H1 (cell line): Measurements from ENCODE around the gene NKAIN2. TPM values are rescaled to one million over a fixed set of nuclear protein-coding genes. Genes with fewer than 3 reads are reported as not detected.

ENCODE experiments used
- CTCF ChIA-PET: fragments of 300-600 bp; sonication (Branson Sonifier 250); formaldehyde crosslinking; loops from one replicate; lab custom pipeline; 2021; ENCODE audit not compliant: partially characterized antibody; lab: Charles Lee
- POLR2A ChIA-PET: fragments of 300-600 bp; sonication (Branson Sonifier 250); formaldehyde crosslinking; loops from one replicate; lab custom pipeline; 2021; ENCODE audit warnings: inconsistent platforms; ENCODE audit not compliant: partially characterized antibody; lab: Charles Lee
- DNase-seq, 2 experiments: peaks; one replicate each; pipeline versions ENCODE4 v3.0.0 to v3.0.0-alpha.2; 2010 to 2022; ENCODE audit warnings: low spot score in 2 of 2, low read depth in 1 of 2, mixed read lengths in 1 of 2
- FAIRE-seq: peaks from 2 replicates; lab custom pipeline; 2011; peaks lifted over from hg19 to GRCh38; lab: Jason Lieb, UNC
- H2AFZ ChIP-seq: 2 replicates; pipeline ENCODE4 v1.8.1; 2012; ENCODE audit warnings: low read length, inconsistent platforms
- H2AK5ac ChIP-seq: 2 replicates; pipeline ENCODE4 v1.6.1; 2013; ENCODE audit warnings: low read depth, low read length
- H2BK120ac ChIP-seq: replicated peaks from 2 replicates; pipeline ENCODE3; 2013; ENCODE audit warnings: low read depth, low read length, inconsistent platforms
- H2BK12ac ChIP-seq: 2 replicates; pipeline ENCODE4 v1.6.1; 2013; ENCODE audit warnings: low read depth, low read length
- H2BK15ac ChIP-seq: 2 replicates; pipeline ENCODE4 v1.6.1; 2013; ENCODE audit warnings: low read length
- H2BK20ac ChIP-seq: 2 replicates; pipeline ENCODE4 v1.6.1; 2013; ENCODE audit warnings: low read length
- H2BK5ac ChIP-seq: 2 replicates; pipeline ENCODE4 v1.6.1; 2013; ENCODE audit warnings: low read depth, low read length
- H3K14ac ChIP-seq: 2 replicates; pipeline ENCODE4 v1.6.1; 2013; ENCODE audit warnings: inconsistent platforms; ENCODE audit not compliant: insufficient read length
- H3K18ac ChIP-seq: 2 replicates; pipeline ENCODE4 v1.6.1; 2013; ENCODE audit warnings: low read length; ENCODE audit errors: extremely low read depth
- H3K23ac ChIP-seq: 2 replicates; pipeline ENCODE4 v1.6.1; 2013; ENCODE audit warnings: inconsistent platforms; ENCODE audit not compliant: insufficient read length
- H3K23me2 ChIP-seq: 2 replicates; pipeline ENCODE4 v1.6.1; 2013; ENCODE audit warnings: low read depth, low read length
- H3K27ac ChIP-seq: 2 replicates; pipeline ENCODE4 v1.6.1; 2011; ENCODE audit warnings: low read depth, low read length, inconsistent platforms
- H3K27me3 ChIP-seq, 4 experiments: replicated peaks in 1 of 4; 1 replicate in 1 of 4; 2 replicates in 3 of 4; pipeline versions ENCODE4 v1.6.1 to v1.8.1; 2011 to 2013; ENCODE audit warnings: low read length in 3 of 4, mild to moderate bottlenecking in 3 of 4, inconsistent platforms in 2 of 4, mixed read lengths in 2 of 4, moderate library complexity in 1 of 4; ENCODE audit not compliant: control insufficient read depth in 3 of 4, insufficient read depth in 3 of 4; ENCODE audit errors: extremely low read depth in 1 of 4
- H3K36me3 ChIP-seq, 4 experiments: 2 replicates each; pipeline versions ENCODE4 v1.6.1 to v1.8.1; 2011 to 2013; ENCODE audit warnings: mild to moderate bottlenecking in 4 of 4, low read length in 3 of 4, moderate library complexity in 2 of 4, control low read depth in 1 of 4, inconsistent platforms in 1 of 4; ENCODE audit not compliant: insufficient read depth in 4 of 4, control insufficient read depth in 2 of 4
- H3K4ac ChIP-seq: replicated peaks from 2 replicates; pipeline ENCODE3; 2013; ENCODE audit warnings: low read length, low read depth, mixed read lengths, inconsistent platforms; ENCODE audit not compliant: insufficient read length
- H3K4me1 ChIP-seq, 4 experiments: replicated peaks in 1 of 4; 1 replicate in 1 of 4; 2 replicates in 3 of 4; pipeline versions ENCODE4 v1.6.1 to v1.8.1; 2011 to 2013; ENCODE audit warnings: low read length in 3 of 4, inconsistent platforms in 2 of 4, mixed read lengths in 1 of 4; ENCODE audit not compliant: insufficient read depth in 4 of 4, control insufficient read depth in 3 of 4
- H3K4me2 ChIP-seq, 2 experiments: 2 replicates each; pipeline versions ENCODE4 v1.6.1 to v1.8.1; 2011 to 2013; ENCODE audit warnings: low read depth in 2 of 2, low read length in 2 of 2, control low read depth in 1 of 2, inconsistent platforms in 1 of 2, mild to moderate bottlenecking in 1 of 2; ENCODE audit not compliant: insufficient read depth in 1 of 2
- H3K4me3 ChIP-seq, 4 experiments: fragments of 200-600, 300-600 bp in 1 of 4; sonication (generic), shearing (Covaris generic), sonication (Bioruptor Twin) in 1 of 4; 2 replicates each; pipeline versions ENCODE4 v1.5.1 to v1.8.1; 2011 to 2016; ENCODE audit warnings: low read length in 4 of 4, low read depth in 3 of 4, control low read depth in 2 of 4, inconsistent platforms in 2 of 4, mild to moderate bottlenecking in 2 of 4, mixed read lengths in 1 of 4, moderate library complexity in 1 of 4; ENCODE audit not compliant: insufficient read depth in 2 of 4; ENCODE audit errors: extremely low read depth in 1 of 4
- H3K56ac ChIP-seq: replicated peaks from 2 replicates; pipeline ENCODE3; 2013; ENCODE audit warnings: low read depth, mild to moderate bottlenecking, mixed read lengths, low read length, inconsistent platforms; ENCODE audit not compliant: insufficient read length
- H3K79me1 ChIP-seq: 2 replicates; pipeline ENCODE4 v1.6.1; 2013; ENCODE audit warnings: low read depth, low read length, control low read depth
- H3K79me2 ChIP-seq, 2 experiments: 2 replicates each; pipeline versions ENCODE4 v1.6.1 to v1.8.1; 2012 to 2013; ENCODE audit warnings: low read length in 2 of 2, mild to moderate bottlenecking in 2 of 2, inconsistent platforms in 1 of 2; ENCODE audit not compliant: insufficient read depth in 2 of 2, control insufficient read depth in 1 of 2
- H3K9ac ChIP-seq, 4 experiments: replicated peaks in 1 of 4; 1 replicate in 1 of 4; 2 replicates in 3 of 4; pipeline versions ENCODE4 v1.6.1 to v1.8.1; 2011 to 2013; ENCODE audit warnings: low read depth in 3 of 4, low read length in 3 of 4, control low read depth in 2 of 4, mild to moderate bottlenecking in 2 of 4, moderate library complexity in 2 of 4, inconsistent platforms in 1 of 4; ENCODE audit errors: extremely low read depth in 1 of 4
- H3K9me3 ChIP-seq, 2 experiments: 2 replicates each; pipeline versions ENCODE4 v1.6.1 to v1.8.1; 2012 to 2013; ENCODE audit warnings: mild to moderate bottlenecking in 2 of 2, moderate library complexity in 2 of 2, control low read depth in 1 of 2, inconsistent platforms in 1 of 2, low read depth in 1 of 2, low read length in 1 of 2, mixed read lengths in 1 of 2; ENCODE audit not compliant: insufficient read depth in 2 of 2
- H4K20me1 ChIP-seq, 2 experiments: replicated peaks in 1 of 2; 2 replicates each; pipeline versions ENCODE3 to v1.8.1; 2011 to 2013; ENCODE audit warnings: inconsistent platforms in 2 of 2, low read length in 2 of 2, mild to moderate bottlenecking in 1 of 2; ENCODE audit not compliant: insufficient read depth in 2 of 2, control insufficient read depth in 1 of 2
- H4K5ac ChIP-seq: 2 replicates; pipeline ENCODE4 v1.6.1; 2013; ENCODE audit warnings: low read length, low read depth, mixed read lengths, inconsistent platforms; ENCODE audit not compliant: insufficient read length
- H4K8ac ChIP-seq: 2 replicates; pipeline ENCODE4 v1.8.0; 2013; ENCODE audit warnings: mild to moderate bottlenecking, moderate library complexity, low read length, inconsistent platforms; ENCODE audit not compliant: insufficient read depth; ENCODE audit errors: extremely low read depth
- H4K91ac ChIP-seq: replicated peaks from 2 replicates; pipeline ENCODE3; 2013; ENCODE audit warnings: low read length, mixed read lengths, inconsistent platforms; ENCODE audit not compliant: insufficient read length
- CHD1 ChIP-seq: IDR thresholded peaks from 2 replicates; pipeline ENCODE4 v1.6.1; 2012; ENCODE audit warnings: low read depth, low read length, improper control_type of control experiment
- FOSL1 ChIP-seq: IDR thresholded peaks from 2 replicates; pipeline ENCODE4 v1.6.1; 2011; ENCODE audit warnings: mild to moderate bottlenecking, low read depth, low read length, moderate library complexity; ENCODE audit not compliant: insufficient read depth
- PHF8 ChIP-seq: fragments of 200-600 bp; sonication (generic); conservative IDR thresholded peaks from 2 replicates; pipeline ENCODE4 v1.7.1; 2012; ENCODE audit warnings: low read depth, mild to moderate bottlenecking, inconsistent platforms, low read length, moderate library complexity
- TAF1 ChIP-seq: IDR thresholded peaks from 2 replicates; pipeline ENCODE4 v1.6.1; 2011; ENCODE audit warnings: mild to moderate bottlenecking, low read depth, low read length
- WGBS, 2 experiments: shearing (Covaris generic) in 1 of 2; methylation state at CpG; one replicate each; pipeline versions ENCODE4 v1.1.6 to v1.1.7; 2013 to 2015; ENCODE audit warnings: low lambda C conversion rate in 2 of 2, mixed read lengths in 2 of 2, inconsistent platforms in 1 of 2, low coverage in 1 of 2, missing lambda C conversion rate in 1 of 2; ENCODE audit not compliant: insufficient replicate concordance in 2 of 2, insufficient coverage in 1 of 2, insufficient read length in 1 of 2; ENCODE audit errors: extremely low coverage in 1 of 2, missing lambda C conversion rate in 1 of 2; 5-methylcytosine and 5-hydroxymethylcytosine counted together
- polyA plus RNA-seq, 7 experiments: library from polyadenylated mRNA; depleted of rRNA in 3 of 7; stranded (reverse) in 5 of 7; unstranded in 2 of 7; fragments of >200 nt in 5 of 7; fragments of 200-250 nt in 2 of 7; gene quantifications; 1 replicate in 5 of 7; 2 replicates in 1 of 7; 4 replicates in 1 of 7; pipeline versions ENCODE4 v1.2.1 to v1.2.3, GENCODE V29; 2011 to 2013; ENCODE audit warnings: missing spikeins in 2 of 7, mixed read lengths in 2 of 7
- total RNA-seq: library from RNA; stranded (reverse); fragmentation: NEBNext Ultra II Directional; extraction: Animal tissue kit (Norgen Biotek cat#: 25700); gene quantifications from 2 replicates; pipeline ENCODE4 v1.2.1, GENCODE V29; 2021

Gene NKAIN2
- total and polyA plus RNA-seq, 2 of the 8 experiments (the other 6 are each of a cell fraction or from before 2014, with no cell fraction given), result 0.20 to 0.34 TPM

GRCh38 chr6:124234801-124235200 is 431.1 kb downstream of the NKAIN2 start:
- H3K27ac ChIP-seq, result no peak overlapping the region
- H4K91ac ChIP-seq, result no peak overlapping the region
- TF ChIP-seq TAF1 (no peak), CHD1 (no peak), FOSL1 (no peak), PHF8 (no peak)
- no peak overlapping the region for H3K9ac ChIP-seq
- H4K8ac ChIP-seq, result no peak overlapping the region
- H3K79me2 ChIP-seq, result no peaks in the 10 kb centered on the region
- H2BK5ac ChIP-seq, result no peak overlapping the region
- no peaks in the 10 kb centered on the region for H3K23me2 ChIP-seq
- no peak overlapping the region for H2AK5ac ChIP-seq
- H2AFZ ChIP-seq, result no peak overlapping the region
- no peak overlapping the region for H3K4me3 ChIP-seq
- no peak overlapping the region for H2BK15ac ChIP-seq
- no peaks in the 10 kb centered on the region for H3K79me1 ChIP-seq
- DNase-seq (no peak), FAIRE-seq (no peak)
- POLR2A ChIA-PET, result no interaction called here
- H3K4me1 ChIP-seq, result no peaks in the 10 kb centered on the region
- 100% methylated on average over 2 of the region's 2 CpGs; no CpG with 5 or more reads in 1 of the 2 experiments for WGBS, 2 experiments
- no peak overlapping the region for H2BK120ac ChIP-seq
- H3K4me2 ChIP-seq, result no peak overlapping the region
- H3K18ac ChIP-seq, result no peak overlapping the region
- CTCF ChIA-PET, result interaction anchor here (0.6 to 1.8 kb wide), 6 partner anchors 10 to 1109 kb away, joined by 3 to 4 read pairs (median 3); no protein-coding TSS in a partner anchor
- no peaks in the 10 kb centered on the region for H4K20me1 ChIP-seq
- H3K36me3 ChIP-seq, result no peaks in the 10 kb centered on the region
- no peaks in the 10 kb centered on the region for H3K9me3 ChIP-seq
- H3K4ac ChIP-seq, result no peak overlapping the region
- H2BK12ac ChIP-seq, result no peak overlapping the region
- no peak overlapping the region for H3K14ac ChIP-seq
- no peak overlapping the region for H3K56ac ChIP-seq
- no peaks in the 10 kb centered on the region for H3K27me3 ChIP-seq
- no peak overlapping the region for H4K5ac ChIP-seq
- H2BK20ac ChIP-seq, result no peak overlapping the region
- no peak overlapping the region for H3K23ac ChIP-seq
